HCT116 (cell line): Measurements from ENCODE around the gene MRPL20. TPM values are rescaled to one million over a fixed set of nuclear protein-coding genes. Genes with fewer than 3 reads are reported as not detected.

ENCODE experiments used
- ATAC-seq: fragments of 200-7000 bp; cut with Tn5 transposase; 2 replicates; pipeline ENCODE4 v1.9.1; 2020; ENCODE audit warnings: mild to moderate bottlenecking, moderate library complexity
- BruUV-seq: library from RNA; stranded (reverse); fragments of 400-500 nt; replicated peaks from 2 replicates; lab custom pipeline; 2021; lab: Mats Ljungman, UMichigan
- CTCF ChIA-PET: fragments of 300-600 bp; sonication (Branson Sonifier 250); formaldehyde crosslinking; loops from one replicate; lab custom pipeline; 2021; ENCODE audit warnings: antibody characterized with exemption; lab: Charles Lee
- POLR2A ChIA-PET: fragments of 300-600, 350-600 bp; sonication (Branson Sonifier 250); formaldehyde crosslinking; loops from one replicate; lab custom pipeline; 2021; ENCODE audit warnings: antibody characterized with exemption; lab: Charles Lee
- RAD21 ChIA-PET, 2 experiments: fragments of 300-600 bp; sonication (Branson Sonifier 250); formaldehyde crosslinking; loops; one replicate each; lab custom pipeline; 2023; ENCODE audit warnings: low total read pairs in 2 of 2; ENCODE audit not compliant: uncharacterized antibody in 2 of 2, unreplicated experiment in 2 of 2, low non-redundant PET in 1 of 2; lab: Charles Lee
- DNase-seq: peaks from one replicate; pipeline ENCODE4 v3.0.0-alpha.2; 2010; ENCODE audit warnings: low read depth, low spot score
- H2AFZ ChIP-seq: fragments of 200-600 bp; shearing (Covaris generic), sonication (generic); 2 replicates; pipeline ENCODE4 v1.6.1; 2017; ENCODE audit warnings: low read depth, mixed run types, mixed read lengths, antibody characterized with exemption, low read length; ENCODE audit not compliant: poor library complexity, severe bottlenecking
- H3K27ac ChIP-seq: 2 replicates; pipeline ENCODE4 v1.5.1; 2012; ENCODE audit warnings: low read depth, low read length
- H3K27me3 ChIP-seq: fragments of 200-600 bp; sonication (generic); 2 replicates; pipeline ENCODE4 v1.6.1; 2016; ENCODE audit warnings: mixed run types, low read length, mixed read lengths; ENCODE audit not compliant: insufficient read depth
- H3K36me3 ChIP-seq, 2 experiments: fragments of 200-500 bp in 1 of 2; fragments of 200-600 bp in 1 of 2; sonication (Bioruptor generic) in 1 of 2; sonication (generic) in 1 of 2; 2 replicates each; pipeline versions ENCODE4 v1.5.1 to v1.6.1; 2014 to 2016; ENCODE audit warnings: low read length in 2 of 2, inconsistent platforms in 1 of 2, mixed read lengths in 1 of 2, mixed run types in 1 of 2; ENCODE audit not compliant: insufficient read depth in 2 of 2, control insufficient read depth in 1 of 2
- H3K4me1 ChIP-seq, 2 experiments: fragments of 200-600 bp in 1 of 2; sonication (generic) in 1 of 2; 2 replicates each; pipeline versions ENCODE4 v1.5.1 to v1.6.1; 2012 to 2017; ENCODE audit warnings: low read length in 2 of 2, inconsistent platforms in 1 of 2, mild to moderate bottlenecking in 1 of 2, mixed read lengths in 1 of 2, mixed run types in 1 of 2, moderate library complexity in 1 of 2; ENCODE audit not compliant: insufficient read depth in 2 of 2, control insufficient read depth in 1 of 2
- H3K4me2 ChIP-seq: fragments of 200-600 bp; sonication (generic); 2 replicates; pipeline ENCODE4 v1.6.1; 2017; ENCODE audit warnings: mixed run types, low read length, mixed read lengths
- H3K4me3 ChIP-seq, 2 experiments: fragments of 200-600 bp in 1 of 2; sonication (generic) in 1 of 2; replicated peaks in 1 of 2; 2 replicates each; pipeline ENCODE4 v1.5.1; 2011 to 2016; ENCODE audit warnings: low read length in 2 of 2, control low read depth in 1 of 2, low read depth in 1 of 2, mild to moderate bottlenecking in 1 of 2, mixed read lengths in 1 of 2, mixed run types in 1 of 2
- H3K79me2 ChIP-seq: fragments of 200-600 bp; sonication (generic); 2 replicates; pipeline ENCODE4 v1.6.1; 2017; ENCODE audit warnings: mild to moderate bottlenecking, mixed run types, low read length, moderate library complexity, mixed read lengths; ENCODE audit not compliant: insufficient read depth
- H3K9ac ChIP-seq: fragments of 200-600 bp; sonication (generic); 2 replicates; pipeline ENCODE4 v1.6.1; 2016; ENCODE audit warnings: low read length, mixed read lengths
- H3K9me2 ChIP-seq: fragments of 200-600 bp; sonication (generic), shearing (Covaris generic); 2 replicates; pipeline ENCODE4 v1.6.1; 2017; ENCODE audit warnings: mixed run types, mild to moderate bottlenecking, moderate library complexity; ENCODE audit not compliant: insufficient read depth
- H3K9me3 ChIP-seq, 2 experiments: fragments of 200-500 bp in 1 of 2; fragments of 200-600 bp in 1 of 2; sonication (Bioruptor generic) in 1 of 2; sonication (generic) in 1 of 2; 2 replicates each; pipeline ENCODE4 v1.6.1; 2014 to 2017; ENCODE audit warnings: low read length in 2 of 2, mixed read lengths in 2 of 2, inconsistent platforms in 1 of 2, low read depth in 1 of 2, mild to moderate bottlenecking in 1 of 2, mixed run types in 1 of 2, moderate library complexity in 1 of 2; ENCODE audit not compliant: control insufficient read depth in 1 of 2, insufficient read depth in 1 of 2
- H4K20me1 ChIP-seq: fragments of 200-600 bp; sonication (generic), shearing (Covaris generic); 2 replicates; pipeline ENCODE4 v1.6.1; 2017; ENCODE audit warnings: mixed run types, mild to moderate bottlenecking, moderate library complexity; ENCODE audit not compliant: insufficient read depth
- CBX3 ChIP-seq: IDR thresholded peaks from 2 replicates; pipeline ENCODE4 v1.6.1; 2012; ENCODE audit warnings: low read depth
- CEBPB ChIP-seq: IDR thresholded peaks from 2 replicates; pipeline ENCODE4 v1.6.1; 2012; ENCODE audit warnings: low read depth
- ELF1 ChIP-seq: IDR thresholded peaks from 2 replicates; pipeline ENCODE4 v1.6.1; 2012; ENCODE audit warnings: low read depth, borderline replicate concordance
- EZH2 ChIP-seq: fragments of 200-600 bp; sonication (generic); IDR thresholded peaks from 2 replicates; pipeline ENCODE4 v1.6.1; 2017; ENCODE audit warnings: antibody characterized with exemption, mixed run types
- EZH2phosphoT487 ChIP-seq: fragments of 200-600 bp; IDR thresholded peaks from 2 replicates; pipeline ENCODE4 v1.6.1; 2018; ENCODE audit warnings: antibody characterized with exemption, borderline replicate concordance
- FOSL1 ChIP-seq: IDR thresholded peaks from 2 replicates; pipeline ENCODE4 v1.6.1; 2012; ENCODE audit warnings: low read depth
- POLR2A ChIP-seq: IDR thresholded peaks from 2 replicates; pipeline ENCODE4 v1.7.0; 2011; ENCODE audit warnings: borderline replicate concordance; ENCODE audit not compliant: insufficient read depth, insufficient read length; ENCODE audit errors: extremely low read depth
- SP1 ChIP-seq: IDR thresholded peaks from 2 replicates; pipeline ENCODE4 v1.6.1; 2012; ENCODE audit warnings: low read depth
- TCF7L2 ChIP-seq: IDR thresholded peaks from 2 replicates; pipeline ENCODE4 v1.7.0; 2011; ENCODE audit warnings: borderline replicate concordance, inconsistent platforms; ENCODE audit not compliant: insufficient read depth, insufficient read length; ENCODE audit errors: extremely low read depth
- YY1 ChIP-seq: IDR thresholded peaks from 2 replicates; pipeline ENCODE4 v1.6.1; 2011; ENCODE audit warnings: low read length, low read depth, moderate library complexity, mild to moderate bottlenecking; ENCODE audit not compliant: insufficient replicate concordance; ENCODE audit errors: extremely low read depth
- ZFX ChIP-seq: fragments of 450-650 bp; IDR thresholded peaks from 2 replicates; pipeline ENCODE4 v1.6.1; 2017
- ZNF274 ChIP-seq: fragments of 200-500 bp; sonication (Bioruptor generic); IDR thresholded peaks from 2 replicates; pipeline ENCODE4 v1.6.1; 2014; ENCODE audit warnings: mild to moderate bottlenecking, low read depth, low read length, inconsistent platforms
- intact Hi-C: fragments of 100-400 bp; cut with micrococcal nuclease; formaldehyde crosslinking; loops from 2 replicates; pipeline ENCODE4 v1.10.0; 2022
- total RNA-seq: library from RNA; stranded (reverse); gene quantifications from one replicate; pipeline ENCODE4 v1.2.1, GENCODE V29; 2021; ENCODE audit not compliant: unreplicated experiment
- TF ChIP-seq, protein P1 (sequence below): IDR thresholded peaks from 2 replicates; pipeline ENCODE4 v1.6.1; 2012
- TF ChIP-seq, protein P2 (sequence below): IDR thresholded peaks from 2 replicates; pipeline ENCODE4 v1.6.1; 2011; ENCODE audit warnings: mild to moderate bottlenecking, low read length, moderate library complexity; ENCODE audit not compliant: insufficient replicate concordance; ENCODE audit errors: extremely low read depth

The MRPL20 gene
- total RNA-seq, 1 experiment from 2014 or later, result 131 TPM

- no peak overlapping the region for H3K4me2 ChIP-seq
- no peak overlapping the region for H3K9ac ChIP-seq
- H3K36me3 ChIP-seq, result no peaks in the 10 kb centered on the region
- ChIA-PET CTCF (no interaction called here), RAD21 (no interaction called here), POLR2A (no interaction called here)
- H3K79me2 ChIP-seq, result no peaks in the 10 kb centered on the region
- intact Hi-C loops, result no loop called here
- BruUV-seq, result no TSS peak
- H3K4me1 ChIP-seq, result peaks cover 26 to 67% of the 10 kb centered on the region in 2 experiments
- H3K4me3 ChIP-seq, result no peak overlapping the region
- no peaks in the 10 kb centered on the region for H3K9me2 ChIP-seq
- H2AFZ ChIP-seq, result no peak overlapping the region
- H3K9me3 ChIP-seq, result no peaks in the 10 kb centered on the region
- H3K27me3 ChIP-seq, result no peaks in the 10 kb centered on the region
- ATAC-seq, result no peak
- TF ChIP-seq YY1 (no peak), SP1 (no peak), POLR2A (no peak), ZNF274 (no peak), CEBPB (no peak), ZFX (no peak), ELF1 (no peak), EZH2phosphoT487 (no peak), EZH2 (no peak), FOSL1 (no peak), CBX3 (no peak), TCF7L2 (no peak)
- TF ChIP-seq, protein P1, sequence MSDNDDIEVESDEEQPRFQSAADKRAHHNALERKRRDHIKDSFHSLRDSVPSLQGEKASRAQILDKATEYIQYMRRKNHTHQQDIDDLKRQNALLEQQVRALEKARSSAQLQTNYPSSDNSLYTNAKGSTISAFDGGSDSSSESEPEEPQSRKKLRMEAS, result no peak
- TF ChIP-seq, protein P2, sequence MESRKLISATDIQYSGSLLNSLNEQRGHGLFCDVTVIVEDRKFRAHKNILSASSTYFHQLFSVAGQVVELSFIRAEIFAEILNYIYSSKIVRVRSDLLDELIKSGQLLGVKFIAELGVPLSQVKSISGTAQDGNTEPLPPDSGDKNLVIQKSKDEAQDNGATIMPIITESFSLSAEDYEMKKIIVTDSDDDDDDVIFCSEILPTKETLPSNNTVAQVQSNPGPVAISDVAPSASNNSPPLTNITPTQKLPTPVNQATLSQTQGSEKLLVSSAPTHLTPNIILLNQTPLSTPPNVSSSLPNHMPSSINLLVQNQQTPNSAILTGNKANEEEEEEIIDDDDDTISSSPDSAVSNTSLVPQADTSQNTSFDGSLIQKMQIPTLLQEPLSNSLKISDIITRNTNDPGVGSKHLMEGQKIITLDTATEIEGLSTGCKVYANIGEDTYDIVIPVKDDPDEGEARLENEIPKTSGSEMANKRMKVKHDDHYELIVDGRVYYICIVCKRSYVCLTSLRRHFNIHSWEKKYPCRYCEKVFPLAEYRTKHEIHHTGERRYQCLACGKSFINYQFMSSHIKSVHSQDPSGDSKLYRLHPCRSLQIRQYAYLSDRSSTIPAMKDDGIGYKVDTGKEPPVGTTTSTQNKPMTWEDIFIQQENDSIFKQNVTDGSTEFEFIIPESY, result no peak
- TF ChIP-seq, all 23 proteins: peak for 0
- Histone ChIP-seq H4K20me1 (no peaks in the 10 kb centered on the region), H3K27ac (no peak overlapping the region)
- no peak for DNase-seq
Measured at GRCh38 chr1:1356796-1357401, 50.2 kb downstream of the MRPL20 start.
